Measurements from ENCODE around the gene FAM184B.
A peak's percentile ranks its signal among the peaks of the same experiment; 100 is the strongest.

FAM184B gene

GRCh38 chr4:17636341-17636695 is 145.1 kb downstream of the FAM184B start:
- DNase-seq (ENCODE audit: low spot score), result no peak

GRCh38 chr4:17635056-17635455 is 146.4 kb downstream of the FAM184B start:
- no peak for DNase-seq (ENCODE audit: low spot score)

GRCh38 chr4:17633600-17633999 is 147.8 kb downstream of the FAM184B start:
- DNase-seq (ENCODE audit: low spot score), result no peak

GRCh38 chr4:17630228-17630627 is 151.2 kb downstream of the FAM184B start:
- DNase-seq (ENCODE audit: low spot score), result no peak

GRCh38 chr4:17624821-17625220 is 156.6 kb downstream of the FAM184B start:
- no peak for DNase-seq (ENCODE audit: low spot score)

- no peak for DNase-seq (ENCODE audit: low spot score)
Measured at GRCh38 chr4:17623451-17624001, 157.9 kb downstream of the FAM184B start.

- no peak for DNase-seq (ENCODE audit: low spot score)
Measured at GRCh38 chr4:17619416-17620105, 161.9 kb downstream of the FAM184B start.

- DNase-seq (ENCODE audit: low spot score), result no peak
Measured at GRCh38 chr4:17618926-17619325, 162.5 kb downstream of the FAM184B start.

- DNase-seq (ENCODE audit: low spot score), result no peak
Measured at GRCh38 chr4:17616283-17616682, 165.1 kb downstream of the FAM184B start.

GRCh38 chr4:17614416-17615299 is 166.8 kb downstream of the FAM184B start, which contains the start of gene MED28:
Gene MED28 (plus strand): TSS chr4:17614641. CDS start chr4:17614655, 14 bp downstream.
- DNase-seq (ENCODE audit: low spot score), result peak; percentile 98

GRCh38 chr4:17613761-17614415 is 167.5 kb downstream of the FAM184B start:
- DNase-seq (ENCODE audit: low spot score), result no peak

- no peak for DNase-seq (ENCODE audit: low spot score)
Measured at GRCh38 chr4:17605236-17605635, 176.2 kb downstream of the FAM184B start.

- no peak for DNase-seq (ENCODE audit: low spot score)
Measured at GRCh38 chr4:17599826-17600225, 181.6 kb downstream of the FAM184B start.

- DNase-seq (ENCODE audit: low spot score), result no peak
Measured at GRCh38 chr4:17597517-17597916, 183.9 kb downstream of the FAM184B start.

GRCh38 chr4:17595471-17596005 is 185.9 kb downstream of the FAM184B start:
- peak; percentile 74 for DNase-seq (ENCODE audit: low spot score)

- DNase-seq (ENCODE audit: low spot score), result no peak
Measured at GRCh38 chr4:17589355-17589754, 192.1 kb downstream of the FAM184B start.

GRCh38 chr4:17587094-17587822 is 194.2 kb downstream of the FAM184B start:
- DNase-seq (ENCODE audit: low spot score), result no peak

GRCh38 chr4:17584521-17585213 is 196.8 kb downstream of the FAM184B start:
- DNase-seq (ENCODE audit: low spot score), result no peak

- DNase-seq (ENCODE audit: low spot score), result no peak
Measured at GRCh38 chr4:17583941-17584340, 197.5 kb downstream of the FAM184B start.

- no peak for DNase-seq (ENCODE audit: low spot score)
Measured at GRCh38 chr4:17583276-17583675, 198.1 kb downstream of the FAM184B start.

- no peak for DNase-seq (ENCODE audit: low spot score)
Measured at GRCh38 chr4:17580969-17581368, 200.5 kb downstream of the FAM184B start.

Data from NAMALWA (cell line).